GM18502 (cell line): Measurements from ENCODE around the gene PTCD1.

Source experiments
- ATAC-seq: cut with Tn5 transposase; IDR thresholded peaks from one replicate; pipeline ENCODE4 v1.9.1; 2021; ENCODE audit warnings: mild to moderate bottlenecking; ENCODE audit not compliant: unreplicated experiment, poor library complexity

PTCD1 gene

GRCh38 chr7:99438573-99439480 is at the start of gene PTCD1, which contains the start of gene CPSF4:
PTCD1 (minus strand) TSS chr7:99438798; CDS start chr7:99435242, 3,556 bp downstream.
CPSF4 (plus strand) TSS chr7:99438943; CDS start chr7:99439083, 140 bp downstream.
- peak; percentile 91 for ATAC-seq

GRCh38 chr7:99485094-99485493 is 46.5 kb upstream of the PTCD1 start:
- no peak for ATAC-seq

- no peak for ATAC-seq
Observed at GRCh38 chr7:99478464-99479440, 40.2 kb upstream of the PTCD1 start.

- ATAC-seq, result no peak
Observed at GRCh38 chr7:99476107-99476506, 37.5 kb upstream of the PTCD1 start.

- no peak for ATAC-seq
Observed at GRCh38 chr7:99473315-99473596, 34.7 kb upstream of the PTCD1 start.

GRCh38 chr7:99472561-99473314 is 34.1 kb upstream of the PTCD1 start, which contains the start of gene ZNF789:
ZNF789 (plus strand) TSS chr7:99472890; CDS start chr7:99476457, 3,567 bp downstream.
- ATAC-seq, result peak; percentile 97

GRCh38 chr7:99469381-99470065 is 30.9 kb upstream of the PTCD1 start:
- no peak for ATAC-seq

- no peak for ATAC-seq
Observed at GRCh38 chr7:99468336-99468918, 29.8 kb upstream of the PTCD1 start.

GRCh38 chr7:99465421-99465768 is 26.8 kb upstream of the PTCD1 start:
- no peak for ATAC-seq

GRCh38 chr7:99461221-99461620 is 22.6 kb upstream of the PTCD1 start:
- ATAC-seq, result no peak

- no peak for ATAC-seq
Observed at GRCh38 chr7:99460651-99461050, 22.1 kb upstream of the PTCD1 start.

- ATAC-seq, result no peak
Observed at GRCh38 chr7:99459087-99459486, 20.5 kb upstream of the PTCD1 start.

- ATAC-seq, result no peak
Observed at GRCh38 chr7:99457650-99458493, 19.3 kb upstream of the PTCD1 start.

GRCh38 chr7:99457050-99457649 is 18.6 kb upstream of the PTCD1 start:
- ATAC-seq, result no peak

- no peak for ATAC-seq
Observed at GRCh38 chr7:99456288-99456687, 17.7 kb upstream of the PTCD1 start.

- no peak for ATAC-seq
Observed at GRCh38 chr7:99455874-99456273, 17.3 kb upstream of the PTCD1 start.

- no peak for ATAC-seq
Observed at GRCh38 chr7:99453105-99453504, 14.5 kb upstream of the PTCD1 start.

- ATAC-seq, result no peak
Observed at GRCh38 chr7:99452541-99452940, 13.9 kb upstream of the PTCD1 start.
